ENCODE data around the gene HRAS.

Gene HRAS

DNA sequence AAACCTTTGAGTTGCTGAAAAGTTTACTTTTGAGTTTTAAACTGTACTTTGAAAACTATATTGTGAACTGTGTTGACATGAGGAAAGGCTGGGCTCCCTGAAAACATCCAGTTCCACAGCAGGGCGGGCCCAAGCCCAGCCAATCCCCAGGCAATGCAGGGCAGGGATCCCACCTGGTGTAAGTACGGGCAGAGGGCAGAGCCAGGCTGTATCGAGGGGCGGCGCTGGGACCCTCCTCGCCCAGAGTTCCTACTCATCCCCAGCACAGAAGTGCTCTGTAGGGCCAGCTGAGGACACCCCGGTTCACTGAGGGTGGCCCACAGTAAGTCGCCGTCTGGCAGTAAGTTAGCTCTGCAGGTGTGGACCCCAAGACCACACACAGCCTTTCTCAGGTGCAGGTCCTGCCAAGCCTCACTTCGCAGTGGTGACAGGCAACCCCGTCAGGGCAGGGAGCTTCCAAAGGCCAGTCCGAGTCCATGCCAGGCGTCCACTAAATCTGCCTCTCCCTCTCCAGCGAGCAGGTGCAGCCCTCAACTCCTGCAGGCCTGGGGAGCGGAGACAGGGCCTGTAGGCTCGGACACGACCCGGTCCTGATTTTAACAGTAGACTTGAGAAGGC, 31.7 kb upstream of the HRAS start:
- DNase-seq (ENCODE audit: low spot score), result no peak

DNA sequence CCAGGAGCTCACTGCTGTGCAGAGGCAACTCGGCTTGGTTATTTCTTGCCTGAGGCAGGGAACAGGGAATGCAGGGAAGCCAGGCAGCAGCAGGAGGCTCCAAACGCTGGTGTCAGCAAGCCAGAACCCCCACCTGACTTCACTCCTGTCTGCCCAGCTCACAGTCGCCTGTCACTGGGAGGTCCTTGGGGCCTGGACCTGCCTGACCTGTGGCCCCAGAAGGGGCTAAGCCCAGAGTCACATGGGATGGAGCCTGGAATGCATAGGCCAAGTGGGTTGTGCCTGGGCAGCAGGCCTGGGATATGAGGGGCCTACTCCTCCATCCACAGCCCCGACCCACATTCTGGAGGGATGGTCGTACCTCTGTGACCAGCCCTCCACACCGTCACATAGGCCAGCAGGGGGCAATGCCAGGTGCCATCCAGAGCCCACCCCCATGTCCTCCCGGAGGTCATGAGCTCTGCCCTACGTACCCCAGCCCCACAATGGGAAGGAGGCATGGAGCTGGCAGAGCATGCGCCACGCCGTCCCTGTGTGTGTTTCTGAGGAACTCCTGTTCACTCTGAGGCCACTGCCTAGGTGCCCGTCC, 30.6 kb upstream of the HRAS start:
- no peak for DNase-seq (ENCODE audit: low spot score)

DNA sequence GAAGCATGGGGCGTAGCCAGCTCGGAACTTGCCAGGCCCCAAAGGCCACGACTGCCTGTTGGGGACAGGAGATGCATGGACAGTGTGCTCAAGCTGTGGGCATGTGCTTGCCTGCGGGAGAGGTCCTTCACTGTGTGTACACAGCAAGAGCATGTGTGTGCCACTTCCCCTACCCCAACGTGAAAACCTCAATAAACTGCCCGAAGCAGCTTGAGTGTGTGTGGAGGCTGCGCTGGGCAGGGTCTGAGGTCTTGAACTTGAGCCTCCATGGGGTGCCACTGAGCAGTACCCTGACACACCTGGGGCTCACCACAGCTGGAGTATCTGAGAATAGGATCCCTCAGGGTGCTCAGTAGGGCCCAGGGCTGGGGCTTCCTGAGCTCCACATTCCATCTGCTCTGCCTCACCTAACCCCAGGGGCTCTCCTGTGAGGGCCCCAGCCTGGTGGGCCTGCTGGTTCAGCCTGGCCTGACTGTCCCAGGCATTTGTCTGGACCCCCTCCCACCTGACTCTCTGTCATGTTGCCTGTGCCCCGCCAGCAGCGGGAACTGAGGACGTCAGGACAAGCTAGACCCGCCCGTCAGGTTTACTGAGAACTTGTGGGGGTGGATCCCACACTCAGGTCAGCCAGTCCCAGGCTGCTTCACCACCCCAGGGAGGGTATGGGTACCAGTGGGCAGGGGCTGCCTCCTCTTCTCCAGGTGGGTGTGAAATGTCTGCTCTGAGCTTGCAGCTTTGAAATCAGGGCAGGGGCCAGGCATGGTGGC, 28.6 kb upstream of the HRAS start:
- no peak for DNase-seq (ENCODE audit: low spot score)

DNA sequence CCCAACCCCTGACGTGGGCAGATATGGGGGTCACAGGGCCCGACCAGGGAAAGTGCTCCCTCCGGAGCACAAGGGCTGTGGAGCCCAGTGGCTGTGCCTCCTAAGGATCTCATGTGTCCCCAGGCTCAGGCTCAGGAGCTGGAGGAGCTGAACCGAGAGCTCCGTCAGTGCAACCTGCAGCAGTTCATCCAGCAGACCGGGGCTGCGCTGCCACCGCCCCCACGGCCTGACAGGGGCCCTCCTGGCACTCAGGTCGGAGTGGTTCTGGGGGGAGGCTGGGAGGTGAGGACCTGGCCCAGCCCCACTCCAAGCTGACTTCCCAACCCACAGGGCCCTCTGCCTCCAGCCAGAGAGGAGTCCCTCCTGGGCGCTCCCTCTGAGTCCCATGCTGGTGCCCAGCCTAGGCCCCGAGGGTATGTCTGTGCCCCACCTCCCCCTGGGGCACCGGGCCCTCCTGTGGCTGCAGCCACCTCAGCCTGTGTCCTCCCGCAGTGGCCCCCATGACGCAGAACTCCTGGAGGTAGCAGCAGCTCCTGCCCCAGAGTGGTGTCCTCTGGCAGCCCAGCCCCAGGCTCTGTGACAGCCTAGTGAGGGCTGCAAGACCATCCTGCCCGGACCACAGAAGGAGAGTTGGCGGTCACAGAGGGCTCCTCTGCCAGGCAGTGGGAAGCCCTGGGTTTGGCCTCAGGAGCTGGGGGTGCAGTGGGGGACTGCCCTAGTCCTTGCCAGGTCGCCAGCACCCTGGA, 27.9 kb upstream of the HRAS start:
- no peak for DNase-seq (ENCODE audit: low spot score)

DNA sequence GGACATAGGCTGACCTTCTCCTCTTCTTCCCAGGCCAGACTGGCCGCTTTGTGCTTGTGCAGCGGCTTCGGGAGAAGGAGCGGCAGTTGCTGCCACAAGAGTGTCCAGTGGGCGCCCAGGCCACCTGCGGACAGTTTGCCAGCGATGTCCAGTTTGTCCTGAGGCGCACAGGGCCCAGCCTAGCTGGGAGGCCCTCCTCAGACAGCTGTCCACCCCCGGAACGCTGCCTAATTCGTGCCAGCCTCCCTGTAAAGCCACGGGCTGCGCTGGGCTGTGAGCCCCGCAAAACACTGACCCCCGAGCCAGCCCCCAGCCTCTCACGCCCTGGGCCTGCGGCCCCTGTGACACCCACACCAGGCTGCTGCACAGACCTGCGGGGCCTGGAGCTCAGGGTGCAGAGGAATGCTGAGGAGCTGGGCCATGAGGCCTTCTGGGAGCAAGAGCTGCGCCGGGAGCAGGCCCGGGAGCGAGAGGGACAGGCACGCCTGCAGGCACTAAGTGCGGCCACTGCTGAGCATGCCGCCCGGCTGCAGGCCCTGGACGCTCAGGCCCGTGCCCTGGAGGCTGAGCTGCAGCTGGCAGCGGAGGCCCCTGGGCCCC, 26.8 kb upstream of the HRAS start:
- DNase-seq (ENCODE audit: low spot score), result no peak

DNA sequence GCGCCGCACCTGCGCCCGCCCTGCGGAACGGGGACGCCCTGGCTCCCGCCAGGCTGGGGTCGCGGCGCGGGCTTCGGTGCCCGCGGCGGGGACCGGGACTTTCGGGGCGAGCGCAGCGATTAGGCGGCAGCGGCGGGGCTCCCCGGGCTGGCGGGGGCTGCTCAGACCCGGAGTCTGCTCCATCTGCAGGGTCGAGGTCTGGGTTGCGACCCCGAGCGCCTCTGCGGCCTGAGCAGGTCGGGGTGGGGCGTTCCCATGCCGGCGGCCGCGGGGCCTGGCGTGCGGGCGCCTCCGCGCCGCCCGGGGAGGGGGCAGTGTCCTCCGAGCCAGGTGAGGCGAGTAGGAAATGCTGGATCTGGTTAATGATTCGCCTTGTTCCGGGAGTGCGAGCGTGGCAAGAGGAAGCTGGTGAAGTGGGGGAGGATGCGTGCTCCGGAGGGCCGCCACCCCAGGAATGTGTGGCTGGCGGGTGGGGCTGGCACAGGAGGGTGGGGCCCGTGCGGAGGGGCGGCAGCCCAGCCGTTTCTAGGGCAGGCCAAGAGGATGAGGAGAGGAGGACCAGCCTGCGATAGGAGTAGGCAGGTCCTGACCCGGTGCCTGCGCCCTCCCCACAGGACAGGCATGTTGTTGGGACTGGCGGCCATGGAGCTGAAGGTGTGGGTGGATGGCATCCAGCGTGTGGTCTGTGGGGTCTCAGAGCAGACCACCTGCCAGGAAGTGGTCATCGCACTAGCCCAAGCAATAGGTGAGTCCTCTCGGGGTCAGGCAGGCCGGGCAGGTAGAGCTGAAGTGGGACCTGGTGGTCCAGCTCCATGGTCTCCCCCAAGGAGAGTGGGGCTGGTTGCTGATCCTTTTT, 26.0 kb upstream of the HRAS start:
- DNase-seq (ENCODE audit: low spot score), result peak; percentile 37

DNA sequence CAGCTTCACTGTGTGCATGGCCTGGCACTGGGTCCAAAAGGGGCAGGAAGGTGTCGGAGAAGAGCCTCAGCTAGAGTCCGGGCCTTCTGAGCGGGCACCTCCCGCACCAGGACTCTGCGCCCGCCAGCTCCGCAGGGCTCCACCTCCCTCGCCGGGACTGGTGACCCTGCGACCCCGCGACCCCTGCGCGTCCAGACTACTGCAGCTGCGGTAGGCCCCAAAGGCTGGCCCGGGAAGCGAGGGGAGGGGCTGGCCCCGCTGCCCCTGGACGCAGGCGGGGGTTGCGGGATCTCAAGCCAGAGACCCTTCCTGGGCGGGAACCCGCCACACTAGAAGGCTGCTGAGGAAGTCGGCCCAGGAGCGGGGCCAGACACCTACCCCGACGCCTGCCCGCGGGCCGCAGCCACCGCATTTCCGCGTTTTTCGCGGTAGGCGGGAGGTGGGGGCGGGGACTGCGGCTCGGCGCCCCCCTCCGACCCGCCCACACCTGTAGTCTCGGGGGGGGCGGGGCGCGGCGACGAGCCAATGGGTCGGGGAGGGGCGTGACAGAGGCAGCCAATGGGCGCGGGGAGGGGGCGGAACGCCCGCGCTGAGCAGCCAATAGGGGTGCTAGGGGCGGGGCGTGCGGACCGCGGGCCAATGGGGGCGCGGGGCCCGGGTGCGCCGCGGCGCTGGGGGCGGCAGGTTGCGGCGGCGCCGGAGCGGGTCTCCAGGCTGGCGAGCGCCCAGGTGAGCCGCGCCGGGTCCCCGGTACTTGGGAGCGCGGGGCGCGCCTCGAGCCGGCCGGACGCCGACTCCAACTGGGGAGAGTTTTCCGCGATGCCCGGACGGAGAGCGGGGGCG, 25.1 kb upstream of the HRAS start, which contains the start of the genes LMNTD2 and RASSF7:
Gene LMNTD2 (minus strand): TSS at position 434 of the 843 bp plus-strand sequence. CDS start 22 bp downstream, at position 412.
Gene RASSF7 (plus strand): TSS at position 666 of the 843 bp plus-strand sequence. CDS start 799 bp downstream, outside the sequence.
- peak; percentile 88 for DNase-seq (ENCODE audit: low spot score)

DNA sequence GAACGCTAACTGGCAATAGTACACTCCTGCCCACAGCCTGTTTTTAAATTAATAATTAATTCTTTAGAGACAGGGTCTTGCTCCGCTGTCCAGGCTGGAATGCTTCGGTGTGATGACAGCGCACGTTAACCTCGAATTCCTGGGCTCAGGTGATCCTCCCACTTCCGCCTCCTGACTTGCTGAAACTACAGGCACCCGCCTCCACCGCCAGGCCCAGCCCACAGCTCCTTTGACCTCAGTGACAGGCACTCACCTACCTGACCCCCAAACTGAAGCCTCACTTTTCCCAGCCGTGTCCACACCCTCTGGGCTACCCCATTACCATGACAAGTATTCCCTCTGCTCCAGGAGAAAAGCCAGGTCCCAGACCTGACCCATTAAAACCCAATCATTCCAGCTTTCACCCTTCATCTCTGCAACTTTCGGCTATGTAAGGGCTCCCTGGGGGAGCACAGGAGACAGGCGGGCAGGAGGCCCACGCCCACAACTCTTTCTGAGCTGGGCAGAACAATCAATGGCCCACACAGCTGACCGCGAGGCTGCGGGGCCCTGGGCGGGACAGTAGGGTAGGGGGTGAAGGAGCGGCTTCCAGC, 24.4 kb upstream of the HRAS start:
- DNase-seq (ENCODE audit: low spot score), result no peak

DNA sequence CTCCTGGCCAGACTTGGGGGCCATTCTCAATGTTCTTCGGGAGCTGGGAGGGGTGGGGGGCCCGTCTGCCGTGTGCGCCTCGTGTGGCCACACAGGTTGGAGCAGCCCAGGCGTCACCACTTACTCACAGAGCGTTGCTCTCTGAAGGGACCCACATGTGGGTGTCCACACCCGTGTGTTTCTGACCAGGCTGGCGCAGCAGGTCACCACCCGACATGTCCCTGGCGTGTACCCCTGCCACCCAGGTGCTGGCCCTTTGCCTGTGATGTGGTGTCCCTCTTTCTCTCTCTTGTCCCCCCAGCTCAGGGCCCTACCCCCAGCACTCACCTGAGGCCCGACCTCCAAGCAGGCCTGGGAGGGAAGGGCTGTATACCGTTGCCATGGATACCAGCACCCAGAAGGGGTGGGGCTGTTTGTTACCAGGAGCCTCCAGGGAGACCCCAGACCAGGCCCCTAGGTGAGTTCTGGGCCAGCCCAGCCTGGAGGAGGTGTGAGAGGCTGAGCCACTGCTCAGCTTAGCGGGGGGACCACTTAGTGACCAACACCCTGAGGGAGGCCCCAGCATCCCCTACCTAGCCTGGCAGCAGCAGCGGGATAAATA, 23.7 kb upstream of the HRAS start:
- no peak for DNase-seq (ENCODE audit: low spot score)

DNA sequence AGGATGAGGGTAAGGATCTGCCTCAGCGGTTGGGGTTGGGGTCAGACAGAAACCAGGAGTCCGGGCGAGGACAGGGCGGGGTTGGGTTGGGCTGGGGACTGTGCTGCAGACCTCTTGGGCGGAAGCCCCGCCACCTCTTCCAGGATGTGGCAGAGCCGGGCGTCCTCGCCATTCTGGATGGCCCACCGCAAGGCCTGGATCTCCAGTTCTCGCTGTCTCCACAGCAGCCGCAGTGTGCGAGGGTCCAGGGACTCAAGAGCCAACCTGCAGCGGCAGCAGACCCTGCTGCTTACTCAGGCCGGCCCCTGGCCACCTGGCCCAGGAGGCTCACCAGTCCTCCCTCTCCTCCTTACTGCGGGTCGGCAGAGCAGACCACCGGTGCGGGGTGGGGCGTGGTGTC, 23.1 kb upstream of the HRAS start:
- DNase-seq (ENCODE audit: low spot score), result no peak

DNA sequence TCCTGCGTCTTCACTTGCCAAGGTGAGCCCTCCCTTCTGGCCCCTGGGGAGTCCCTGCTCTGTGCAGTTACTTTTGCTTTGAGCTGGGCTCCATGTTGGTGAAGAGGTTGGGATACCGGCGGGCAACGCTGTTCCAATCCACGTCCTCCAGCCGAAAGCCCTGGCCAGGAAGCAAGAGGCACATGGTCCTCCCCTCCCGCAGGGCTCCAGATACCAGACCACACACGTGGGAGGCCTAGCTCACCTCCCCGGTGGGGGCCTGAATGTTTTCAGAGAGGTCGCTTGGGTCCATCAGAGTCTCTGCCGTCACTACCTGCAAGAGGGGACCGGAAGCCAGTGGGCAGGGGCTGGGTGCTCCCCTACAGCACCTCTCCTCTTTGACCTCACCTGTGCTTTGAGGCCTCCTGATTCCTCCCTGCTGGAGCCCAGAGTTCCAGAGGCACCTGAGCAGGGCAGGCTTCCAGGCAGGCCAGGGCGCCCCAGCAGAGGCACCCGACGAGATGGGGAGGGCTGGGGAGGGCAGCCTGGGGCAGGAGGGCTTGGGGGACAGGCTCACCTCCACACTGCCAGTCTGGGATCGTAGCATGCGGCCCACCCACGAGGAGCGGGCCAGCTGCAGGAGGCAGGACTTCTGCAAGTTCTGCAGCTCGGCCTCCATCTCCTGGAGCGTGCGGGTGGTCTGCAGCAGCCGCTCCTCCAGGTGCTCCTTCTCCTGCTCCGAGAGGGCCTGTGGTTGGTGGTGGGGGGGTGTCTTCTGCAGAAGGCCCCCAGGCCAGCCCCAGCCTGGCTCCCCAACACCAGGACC, 22.2 kb upstream of the HRAS start:
- DNase-seq (ENCODE audit: low spot score), result no peak

DNA sequence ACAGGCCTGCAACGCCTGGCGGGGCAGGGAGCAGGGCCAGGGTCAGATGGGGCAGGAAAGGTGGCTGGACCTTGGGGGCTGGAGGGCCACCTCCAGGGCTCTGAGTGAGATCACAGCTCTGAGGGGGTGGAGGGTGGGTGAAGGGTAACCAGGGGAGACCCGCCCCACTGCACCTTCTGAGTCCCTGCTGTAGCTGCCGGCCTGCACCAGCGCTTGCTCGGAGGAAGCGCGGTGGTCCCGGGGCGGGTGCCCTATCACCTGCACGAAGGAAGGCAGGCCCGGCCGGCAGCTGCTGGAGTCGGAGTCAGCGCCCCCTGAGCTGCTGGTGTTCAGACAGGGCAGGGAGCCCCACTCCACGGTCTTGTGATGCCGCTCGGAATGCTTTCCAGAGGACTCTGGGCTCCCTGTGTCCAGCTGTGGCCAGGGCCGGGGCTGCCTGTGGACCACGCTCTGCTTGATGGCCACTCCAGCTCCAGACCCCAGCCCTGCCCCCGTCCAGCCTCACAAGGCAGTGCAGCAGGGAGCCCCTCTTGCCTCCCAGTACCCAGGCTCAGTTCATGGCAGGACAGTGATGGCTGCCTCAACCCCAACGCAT, 21.4 kb upstream of the HRAS start:
- DNase-seq (ENCODE audit: low spot score), result no peak

DNA sequence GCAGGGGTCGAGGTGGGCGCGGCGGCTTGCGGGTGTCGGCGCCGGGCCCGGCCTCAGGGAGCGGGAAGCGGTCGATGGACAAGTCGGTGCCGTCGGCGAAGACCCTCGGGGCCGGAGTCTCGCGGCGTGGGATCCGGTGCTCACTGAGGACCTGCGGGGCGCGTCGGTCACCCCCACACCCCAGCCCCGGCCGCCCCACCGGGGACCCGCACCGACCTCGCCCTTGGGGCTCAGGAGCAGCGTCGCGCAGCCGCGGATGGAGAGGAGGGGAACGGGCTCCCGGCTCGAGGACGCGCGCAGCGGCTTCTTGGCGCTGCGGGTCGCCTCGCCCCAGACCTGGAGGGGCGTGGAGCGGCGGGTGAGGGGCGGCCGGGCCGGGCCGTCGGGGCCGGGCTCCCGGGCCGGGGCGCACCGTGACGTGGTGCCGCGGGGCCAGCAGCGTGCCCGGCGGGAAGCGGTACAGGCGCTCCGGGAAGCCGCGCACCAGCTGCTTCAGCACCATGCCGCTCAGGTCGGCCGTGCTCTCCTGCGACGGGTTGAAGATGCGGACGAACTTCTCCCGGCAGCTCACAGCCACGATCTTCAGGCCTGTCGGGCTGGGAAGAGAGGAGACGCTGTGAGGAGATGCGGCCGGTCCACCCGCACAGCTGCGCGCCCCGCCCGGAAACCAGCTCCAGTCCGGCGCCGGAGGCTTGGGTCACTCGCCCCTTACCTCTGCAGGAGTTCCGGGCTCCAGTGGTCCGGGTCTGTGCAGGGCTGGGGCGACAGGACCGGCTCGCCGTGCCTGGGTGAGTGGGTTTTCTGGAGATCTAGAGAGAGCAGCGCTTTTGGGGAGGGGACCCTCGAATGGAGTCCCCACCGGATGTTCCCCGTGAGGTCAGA, 20.6 kb upstream of the HRAS start:
- DNase-seq (ENCODE audit: low spot score), result no peak

DNA sequence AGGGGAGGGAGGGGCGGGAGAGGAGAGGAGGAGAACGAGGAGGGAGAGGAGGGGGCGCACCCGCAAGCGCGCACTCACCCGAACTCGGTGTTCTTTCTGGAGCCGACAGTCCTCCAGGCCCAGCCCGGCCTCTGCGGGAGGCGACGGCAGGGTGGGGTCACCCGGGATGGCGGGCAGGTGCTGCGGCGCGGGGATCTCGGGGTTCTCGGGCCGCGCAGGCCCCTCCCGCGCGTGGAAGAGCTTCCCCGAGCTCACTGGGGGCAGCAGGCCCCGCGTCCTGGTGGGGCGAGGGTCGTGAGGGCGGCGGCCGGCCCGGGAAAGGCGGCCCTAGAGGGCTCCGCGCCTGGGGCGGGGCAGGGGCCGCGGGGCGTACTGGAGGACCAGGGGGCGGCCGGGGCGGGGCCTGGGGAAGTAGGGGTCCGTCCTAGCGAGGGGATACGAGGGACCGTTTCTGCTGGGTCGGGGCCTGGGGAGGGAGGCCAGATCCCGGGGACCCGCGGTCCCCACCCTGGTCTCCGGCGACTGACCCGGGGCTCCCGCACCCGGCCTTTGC, 19.9 kb upstream of the HRAS start:
- no peak for DNase-seq (ENCODE audit: low spot score)

DNA sequence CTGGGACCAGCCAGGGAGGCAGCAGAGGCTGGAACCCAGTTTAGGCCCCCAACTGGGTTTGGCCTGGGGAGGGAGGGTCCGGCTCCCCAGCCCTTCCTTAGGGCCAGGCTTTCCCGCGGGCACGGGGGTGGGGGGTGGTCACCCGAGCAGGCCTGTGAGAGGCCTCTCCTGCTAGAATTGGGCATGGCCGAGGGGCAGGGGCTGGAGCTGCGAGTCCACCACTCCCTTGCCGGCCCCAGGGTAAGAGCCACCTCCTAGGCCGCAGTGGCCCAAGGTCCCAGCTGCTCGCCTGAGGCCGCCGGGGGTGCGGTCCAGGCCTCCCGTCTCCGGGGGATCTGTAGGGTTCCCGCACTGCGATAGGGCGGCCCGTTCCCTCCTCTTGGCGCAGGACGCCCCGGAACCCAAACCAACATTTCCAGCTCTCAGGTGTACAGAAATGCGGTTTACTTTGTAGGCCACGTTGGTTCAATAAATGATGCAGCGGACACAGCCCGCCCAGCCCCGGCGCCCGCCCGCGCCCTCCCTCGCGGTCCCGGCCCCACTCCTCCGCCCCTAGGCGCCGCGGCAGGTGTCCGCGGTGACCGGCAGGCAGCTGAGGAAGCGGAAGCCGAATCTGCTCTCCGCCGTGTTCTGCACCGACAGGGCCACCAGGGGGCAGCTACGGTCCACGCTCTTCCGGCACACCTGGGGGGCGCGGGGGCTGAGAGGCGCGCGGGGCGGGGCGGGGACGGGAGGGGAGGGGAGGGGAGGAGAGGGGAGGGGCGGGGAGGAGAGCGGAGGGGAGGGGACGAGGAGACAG, 19.3 kb upstream of the HRAS start:
- peak; percentile 66 for DNase-seq (ENCODE audit: low spot score)

DNA sequence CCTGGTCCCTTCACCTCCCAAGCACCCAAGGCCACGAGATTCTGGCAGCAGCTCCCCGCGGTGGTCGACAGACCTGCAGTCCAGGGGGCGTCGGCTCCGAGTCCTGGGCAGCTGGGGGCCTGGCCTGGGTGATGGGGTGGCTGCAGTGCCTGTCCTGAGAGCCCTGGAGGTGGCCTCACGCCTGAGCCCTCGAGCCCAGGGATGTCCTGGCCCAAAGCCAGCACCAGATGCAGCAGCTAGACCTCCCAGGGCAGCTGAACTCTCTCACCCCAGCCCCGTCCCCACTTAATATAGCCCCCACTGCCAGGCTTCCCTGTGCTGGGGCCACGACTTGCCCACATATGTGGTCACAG, 18.6 kb upstream of the HRAS start:
- DNase-seq (ENCODE audit: low spot score), result no peak

Data from hematopoietic multipotent progenitor cell treated with erythropoietin and hydrocortisone succinate and interleukin-3 and kit ligand, for 15 days (in vitro differentiated cells).